ENCODE measurements around the gene FAM185A. TPM values are rescaled to one million over a fixed set of nuclear protein-coding genes. Genes with fewer than 3 reads are reported as not detected.

Gene FAM185A
- total and polyA plus RNA-seq, 9 of the 15 experiments (the other 6 are each of a cell fraction or from before 2014, with no cell fraction given): 1.7 to 17.4 (median 10.6) TPM

DNA sequence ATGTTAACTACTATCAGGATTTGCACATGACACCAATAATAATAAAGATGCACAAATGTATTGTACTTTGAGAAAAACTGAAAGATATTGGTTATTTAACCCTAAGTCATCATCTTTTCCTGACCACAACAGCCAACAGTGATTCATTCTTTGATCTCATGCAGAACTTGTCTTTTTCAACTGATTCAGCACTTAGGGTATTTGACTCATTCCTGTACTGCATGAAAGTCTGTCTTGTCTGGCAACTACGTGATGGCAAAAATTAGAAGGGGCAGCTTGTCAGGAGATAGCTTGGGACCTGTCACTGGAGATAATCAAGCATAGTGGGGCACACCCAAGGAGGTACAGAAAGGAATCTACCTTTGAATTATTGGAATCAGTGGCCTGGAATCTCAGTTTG, 86.2 kb downstream of the FAM185A start:
- H3K27me3 ChIP-seq (ENCODE audit: control insufficient read depth in 2 of 2, insufficient read depth in 2 of 2, low read length in 2 of 2): no peaks in the 10 kb centered on the region
- H3K4me1 ChIP-seq (replicated peaks in 1 of 2; ENCODE audit: control insufficient read depth in 2 of 2, insufficient read depth in 2 of 2, low read length in 2 of 2): no peaks in the 10 kb centered on the region
- no peak for ATAC-seq
- H3K9me3 ChIP-seq (replicated peaks; ENCODE audit: control insufficient read depth, insufficient read depth, low read depth, low read length): no peaks in the 10 kb centered on the region
- no peak overlapping the region for H2AFZ ChIP-seq (ENCODE audit: low read depth, low read length)
- no peak overlapping the region for H3K9ac ChIP-seq (ENCODE audit: insufficient read depth in 1 of 2, low read depth in 2 of 2, low read length in 2 of 2)
- no peaks in the 10 kb centered on the region for H3K9me1 ChIP-seq (ENCODE audit: control insufficient read depth, insufficient read depth, low read length)
- no peak for DNase-seq (ENCODE audit: extremely low read depth in 1 of 4, low spot score in 3 of 4)
- H3K36me3 ChIP-seq (ENCODE audit: control insufficient read depth, insufficient read depth, low read length): peaks cover 36% of the 10 kb centered on the region
- no peaks in the 10 kb centered on the region for H3K79me2 ChIP-seq (ENCODE audit: control insufficient read depth, insufficient read depth, low read length)
- in situ Hi-C loops (cut with MboI): no loop called here
- ChIA-PET POLR2A (interaction anchor here (2.3 kb wide), 1 partner anchor 10 kb away, joined by 6 read pairs; no protein-coding TSS in a partner anchor), CTCF (ENCODE audit: low intra/inter-chr PET ratio) (no interaction called here)
- H3K4me2 ChIP-seq (ENCODE audit: insufficient read depth, low read length): no peak overlapping the region
- H4K20me1 ChIP-seq (replicated peaks; ENCODE audit: control insufficient read depth, insufficient read depth, low read length): no peaks in the 10 kb centered on the region
- intact Hi-C loops (cut with micrococcal nuclease): no loop called here
- no TSS peak for BruUV-seq (replicated peaks)
- no peak for FAIRE-seq
- 13% methylated on average over 1 of the region's 1 CpG for WGBS (ENCODE audit: insufficient coverage, low coverage, missing lambda C conversion rate)
- H3K4me3 ChIP-seq: no peak overlapping the region
- H3K27ac ChIP-seq (ENCODE audit: extremely low read depth, low read depth, low read length): no peak overlapping the region
- TF ChIP-seq, protein P1, sequence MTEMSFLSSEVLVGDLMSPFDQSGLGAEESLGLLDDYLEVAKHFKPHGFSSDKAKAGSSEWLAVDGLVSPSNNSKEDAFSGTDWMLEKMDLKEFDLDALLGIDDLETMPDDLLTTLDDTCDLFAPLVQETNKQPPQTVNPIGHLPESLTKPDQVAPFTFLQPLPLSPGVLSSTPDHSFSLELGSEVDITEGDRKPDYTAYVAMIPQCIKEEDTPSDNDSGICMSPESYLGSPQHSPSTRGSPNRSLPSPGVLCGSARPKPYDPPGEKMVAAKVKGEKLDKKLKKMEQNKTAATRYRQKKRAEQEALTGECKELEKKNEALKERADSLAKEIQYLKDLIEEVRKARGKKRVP (CRISPR knock-in tag; IDR thresholded peaks at IDR 0.05): no peak
- no peak for TF ChIP-seq TEAD2 (tag; IDR thresholded peaks at IDR 0.05)
- TF ChIP-seq ZNF41 (CRISPR knock-in tag; conservative IDR thresholded peaks at IDR 0.05): no peak
- TF ChIP-seq, protein P2, sequence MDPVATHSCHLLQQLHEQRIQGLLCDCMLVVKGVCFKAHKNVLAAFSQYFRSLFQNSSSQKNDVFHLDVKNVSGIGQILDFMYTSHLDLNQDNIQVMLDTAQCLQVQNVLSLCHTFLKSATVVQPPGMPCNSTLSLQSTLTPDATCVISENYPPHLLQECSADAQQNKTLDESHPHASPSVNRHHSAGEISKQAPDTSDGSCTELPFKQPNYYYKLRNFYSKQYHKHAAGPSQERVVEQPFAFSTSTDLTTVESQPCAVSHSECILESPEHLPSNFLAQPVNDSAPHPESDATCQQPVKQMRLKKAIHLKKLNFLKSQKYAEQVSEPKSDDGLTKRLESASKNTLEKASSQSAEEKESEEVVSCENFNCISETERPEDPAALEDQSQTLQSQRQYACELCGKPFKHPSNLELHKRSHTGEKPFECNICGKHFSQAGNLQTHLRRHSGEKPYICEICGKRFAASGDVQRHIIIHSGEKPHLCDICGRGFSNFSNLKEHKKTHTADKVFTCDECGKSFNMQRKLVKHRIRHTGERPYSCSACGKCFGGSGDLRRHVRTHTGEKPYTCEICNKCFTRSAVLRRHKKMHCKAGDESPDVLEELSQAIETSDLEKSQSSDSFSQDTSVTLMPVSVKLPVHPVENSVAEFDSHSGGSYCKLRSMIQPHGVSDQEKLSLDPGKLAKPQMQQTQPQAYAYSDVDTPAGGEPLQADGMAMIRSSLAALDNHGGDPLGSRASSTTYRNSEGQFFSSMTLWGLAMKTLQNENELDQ (CRISPR knock-in tag; IDR thresholded peaks at IDR 0.05; ENCODE audit: borderline replicate concordance): no peak
- no peak for TF ChIP-seq MEF2D (tag; conservative IDR thresholded peaks at IDR 0.05; ENCODE audit: low read depth)
- TF ChIP-seq ZNF263 (CRISPR knock-in tag; IDR thresholded peaks at IDR 0.05; ENCODE audit: borderline replicate concordance): no peak
- TF ChIP-seq KAT8 (IDR thresholded peaks at IDR 0.05; ENCODE audit: low read depth): no peak
- no peak for TF ChIP-seq HDGF (IDR thresholded peaks at IDR 0.05)
- TF ChIP-seq, protein P3, sequence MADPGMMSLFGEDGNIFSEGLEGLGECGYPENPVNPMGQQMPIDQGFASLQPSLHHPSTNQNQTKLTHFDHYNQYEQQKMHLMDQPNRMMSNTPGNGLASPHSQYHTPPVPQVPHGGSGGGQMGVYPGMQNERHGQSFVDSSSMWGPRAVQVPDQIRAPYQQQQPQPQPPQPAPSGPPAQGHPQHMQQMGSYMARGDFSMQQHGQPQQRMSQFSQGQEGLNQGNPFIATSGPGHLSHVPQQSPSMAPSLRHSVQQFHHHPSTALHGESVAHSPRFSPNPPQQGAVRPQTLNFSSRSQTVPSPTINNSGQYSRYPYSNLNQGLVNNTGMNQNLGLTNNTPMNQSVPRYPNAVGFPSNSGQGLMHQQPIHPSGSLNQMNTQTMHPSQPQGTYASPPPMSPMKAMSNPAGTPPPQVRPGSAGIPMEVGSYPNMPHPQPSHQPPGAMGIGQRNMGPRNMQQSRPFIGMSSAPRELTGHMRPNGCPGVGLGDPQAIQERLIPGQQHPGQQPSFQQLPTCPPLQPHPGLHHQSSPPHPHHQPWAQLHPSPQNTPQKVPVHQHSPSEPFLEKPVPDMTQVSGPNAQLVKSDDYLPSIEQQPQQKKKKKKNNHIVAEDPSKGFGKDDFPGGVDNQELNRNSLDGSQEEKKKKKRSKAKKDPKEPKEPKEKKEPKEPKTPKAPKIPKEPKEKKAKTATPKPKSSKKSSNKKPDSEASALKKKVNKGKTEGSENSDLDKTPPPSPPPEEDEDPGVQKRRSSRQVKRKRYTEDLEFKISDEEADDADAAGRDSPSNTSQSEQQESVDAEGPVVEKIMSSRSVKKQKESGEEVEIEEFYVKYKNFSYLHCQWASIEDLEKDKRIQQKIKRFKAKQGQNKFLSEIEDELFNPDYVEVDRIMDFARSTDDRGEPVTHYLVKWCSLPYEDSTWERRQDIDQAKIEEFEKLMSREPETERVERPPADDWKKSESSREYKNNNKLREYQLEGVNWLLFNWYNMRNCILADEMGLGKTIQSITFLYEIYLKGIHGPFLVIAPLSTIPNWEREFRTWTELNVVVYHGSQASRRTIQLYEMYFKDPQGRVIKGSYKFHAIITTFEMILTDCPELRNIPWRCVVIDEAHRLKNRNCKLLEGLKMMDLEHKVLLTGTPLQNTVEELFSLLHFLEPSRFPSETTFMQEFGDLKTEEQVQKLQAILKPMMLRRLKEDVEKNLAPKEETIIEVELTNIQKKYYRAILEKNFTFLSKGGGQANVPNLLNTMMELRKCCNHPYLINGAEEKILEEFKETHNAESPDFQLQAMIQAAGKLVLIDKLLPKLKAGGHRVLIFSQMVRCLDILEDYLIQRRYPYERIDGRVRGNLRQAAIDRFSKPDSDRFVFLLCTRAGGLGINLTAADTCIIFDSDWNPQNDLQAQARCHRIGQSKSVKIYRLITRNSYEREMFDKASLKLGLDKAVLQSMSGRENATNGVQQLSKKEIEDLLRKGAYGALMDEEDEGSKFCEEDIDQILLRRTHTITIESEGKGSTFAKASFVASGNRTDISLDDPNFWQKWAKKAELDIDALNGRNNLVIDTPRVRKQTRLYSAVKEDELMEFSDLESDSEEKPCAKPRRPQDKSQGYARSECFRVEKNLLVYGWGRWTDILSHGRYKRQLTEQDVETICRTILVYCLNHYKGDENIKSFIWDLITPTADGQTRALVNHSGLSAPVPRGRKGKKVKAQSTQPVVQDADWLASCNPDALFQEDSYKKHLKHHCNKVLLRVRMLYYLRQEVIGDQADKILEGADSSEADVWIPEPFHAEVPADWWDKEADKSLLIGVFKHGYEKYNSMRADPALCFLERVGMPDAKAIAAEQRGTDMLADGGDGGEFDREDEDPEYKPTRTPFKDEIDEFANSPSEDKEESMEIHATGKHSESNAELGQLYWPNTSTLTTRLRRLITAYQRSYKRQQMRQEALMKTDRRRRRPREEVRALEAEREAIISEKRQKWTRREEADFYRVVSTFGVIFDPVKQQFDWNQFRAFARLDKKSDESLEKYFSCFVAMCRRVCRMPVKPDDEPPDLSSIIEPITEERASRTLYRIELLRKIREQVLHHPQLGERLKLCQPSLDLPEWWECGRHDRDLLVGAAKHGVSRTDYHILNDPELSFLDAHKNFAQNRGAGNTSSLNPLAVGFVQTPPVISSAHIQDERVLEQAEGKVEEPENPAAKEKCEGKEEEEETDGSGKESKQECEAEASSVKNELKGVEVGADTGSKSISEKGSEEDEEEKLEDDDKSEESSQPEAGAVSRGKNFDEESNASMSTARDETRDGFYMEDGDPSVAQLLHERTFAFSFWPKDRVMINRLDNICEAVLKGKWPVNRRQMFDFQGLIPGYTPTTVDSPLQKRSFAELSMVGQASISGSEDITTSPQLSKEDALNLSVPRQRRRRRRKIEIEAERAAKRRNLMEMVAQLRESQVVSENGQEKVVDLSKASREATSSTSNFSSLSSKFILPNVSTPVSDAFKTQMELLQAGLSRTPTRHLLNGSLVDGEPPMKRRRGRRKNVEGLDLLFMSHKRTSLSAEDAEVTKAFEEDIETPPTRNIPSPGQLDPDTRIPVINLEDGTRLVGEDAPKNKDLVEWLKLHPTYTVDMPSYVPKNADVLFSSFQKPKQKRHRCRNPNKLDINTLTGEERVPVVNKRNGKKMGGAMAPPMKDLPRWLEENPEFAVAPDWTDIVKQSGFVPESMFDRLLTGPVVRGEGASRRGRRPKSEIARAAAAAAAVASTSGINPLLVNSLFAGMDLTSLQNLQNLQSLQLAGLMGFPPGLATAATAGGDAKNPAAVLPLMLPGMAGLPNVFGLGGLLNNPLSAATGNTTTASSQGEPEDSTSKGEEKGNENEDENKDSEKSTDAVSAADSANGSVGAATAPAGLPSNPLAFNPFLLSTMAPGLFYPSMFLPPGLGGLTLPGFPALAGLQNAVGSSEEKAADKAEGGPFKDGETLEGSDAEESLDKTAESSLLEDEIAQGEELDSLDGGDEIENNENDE (IDR thresholded peaks at IDR 0.05; ENCODE audit: low read depth, low read length): no peak

All from K562 (cell line).